Esophagus muscularis mucosa (tissue), 4 donors: ENCODE measurements around the gene GATAD2B. TPM values are rescaled to one million over a fixed set of nuclear protein-coding genes. Genes with fewer than 3 reads are reported as not detected.

ENCODE experiments used
- DNase-seq: peaks from one replicate; pipeline ENCODE4 v3.0.0-alpha.2; 2017; ENCODE audit errors: extremely low spot score
- H3K27ac ChIP-seq, 4 donors: fragments of 200-600 bp; sonication (generic); replicated peaks in 1 of 4; 1 replicate in 3 of 4; 2 replicates in 1 of 4; pipeline ENCODE4 v1.5.1; 2016 to 2019; ENCODE audit warnings: mild to moderate bottlenecking in 1 of 4
- H3K27me3 ChIP-seq, 4 donors: fragments of 200-600 bp; sonication (generic); one replicate each; pipeline versions ENCODE4 v1.5.1 to v1.6.0; 2016 to 2019
- H3K36me3 ChIP-seq, 4 donors: fragments of 200-600 bp; sonication (generic); one replicate each; pipeline ENCODE4 v1.5.1; 2016 to 2019
- H3K4me1 ChIP-seq, 4 donors: fragments of 200-600 bp; sonication (generic); one replicate each; pipeline ENCODE4 v1.5.1; 2016 to 2019
- H3K4me3 ChIP-seq, 4 donors: fragments of 200-600 bp; sonication (generic); 1 replicate in 2 of 4; 2 replicates in 2 of 4; pipeline ENCODE4 v1.5.1; 2016 to 2019; ENCODE audit warnings: mild to moderate bottlenecking in 4 of 4, moderate library complexity in 1 of 4
- H3K9me3 ChIP-seq, 4 donors: fragments of 200-600 bp; sonication (generic); 1 replicate in 3 of 4; 2 replicates in 1 of 4; pipeline ENCODE4 v1.5.1; 2016 to 2019
- CTCF ChIP-seq, 3 experiments: fragments of 200-600 bp in 2 of 3; fragments of 450-650 bp in 1 of 3; sonication (generic) in 2 of 3; IDR thresholded peaks; one replicate each; pipeline ENCODE4 v1.5.1; 2017 to 2019; ENCODE audit warnings: antibody characterized with exemption in 3 of 3, mild to moderate bottlenecking in 2 of 3, moderate library complexity in 1 of 3
- EP300 ChIP-seq: sonication (generic); formaldehyde crosslinking; IDR thresholded peaks from one replicate; pipeline ENCODE4 v1.6.1; 2017; ENCODE audit warnings: antibody characterized with exemption
- POLR2A ChIP-seq: fragments of 450-650 bp; IDR thresholded peaks from one replicate; pipeline ENCODE4 v1.6.1; 2017; ENCODE audit warnings: antibody characterized with exemption, moderate library complexity, mild to moderate bottlenecking, low read depth
- POLR2AphosphoS5 ChIP-seq, 2 donors: sonication (generic); formaldehyde crosslinking; IDR thresholded peaks; one replicate each; pipeline ENCODE4 v1.6.1; 2017; ENCODE audit warnings: antibody characterized with exemption in 2 of 2
- WGBS: methylation state at CpG from one replicate; pipeline ENCODE4 v1.1.5; 2018; 5-methylcytosine and 5-hydroxymethylcytosine counted together
- intact Hi-C: fragments of 100-400 bp; cut with DNase I; formaldehyde crosslinking; loops from one replicate; pipeline ENCODE4 v1.15.1; 2023
- total RNA-seq, 4 donors: library from RNA; depleted of rRNA; stranded (reverse); fragments of >200 nt; gene quantifications; one replicate each; pipeline versions ENCODE4 v1.1.0 to v1.2.1, GENCODE V29; 2016

The GATAD2B gene
- total RNA-seq, 4 donors from 2014 or later, result 21.9 to 30.5 (median 26.4) TPM

GRCh38 chr1:153860285-153860684 is 62.5 kb downstream of the GATAD2B start:
- TF ChIP-seq POLR2A (no peak), POLR2AphosphoS5 (IDR thresholded peaks at IDR 0.05) (no peak), EP300 (no peak), CTCF (IDR thresholded peaks at IDR 0.05) (no peak)

GRCh38 chr1:153857505-153857904 is 65.3 kb downstream of the GATAD2B start:
- H3K27ac ChIP-seq, result no peak overlapping the region
- intact Hi-C loops, result no loop called here
- H3K4me1 ChIP-seq, result no peaks in the 10 kb centered on the region
- DNase-seq, result no peak
- TF ChIP-seq EP300 (no peak), POLR2A (no peak), CTCF (IDR thresholded peaks at IDR 0.05) (no peak), POLR2AphosphoS5 (IDR thresholded peaks at IDR 0.05) (no peak)
- WGBS, result 100% methylated on average over 2 of the region's 2 CpGs
- no peak overlapping the region for H3K4me3 ChIP-seq
- no peaks in the 10 kb centered on the region for H3K27me3 ChIP-seq
- peaks cover 0 to 15% (median 3%) of the 10 kb centered on the region in 4 donors for H3K36me3 ChIP-seq
- H3K9me3 ChIP-seq, result no peaks in the 10 kb centered on the region

More at GRCh38 chr1:153860285-153860684, 62.5 kb downstream of the GATAD2B start:
- 93% methylated on average over 3 of the region's 3 CpGs for WGBS
- H3K4me1 ChIP-seq, result peaks cover 0 to 8% (median 0%) of the 10 kb centered on the region in 4 donors
- no peaks in the 10 kb centered on the region for H3K27me3 ChIP-seq
- no peak overlapping the region for H3K4me3 ChIP-seq
- H3K27ac ChIP-seq, result no peak overlapping the region
- DNase-seq, result no peak
- H3K36me3 ChIP-seq, result peaks cover 0 to 7% (median 3%) of the 10 kb centered on the region in 4 donors
- intact Hi-C loops, result no loop called here
- no peaks in the 10 kb centered on the region for H3K9me3 ChIP-seq

GRCh38 chr1:153856763-153857162 is 66.0 kb downstream of the GATAD2B start:
- intact Hi-C loops, result no loop called here
- DNase-seq, result no peak
- H3K27me3 ChIP-seq, result no peaks in the 10 kb centered on the region
- H3K4me1 ChIP-seq, result no peaks in the 10 kb centered on the region
- no peak for TF ChIP-seq EP300
- TF ChIP-seq CTCF (IDR thresholded peaks at IDR 0.05), result no peak
- no peak for TF ChIP-seq POLR2A
- no peak for TF ChIP-seq POLR2AphosphoS5 (IDR thresholded peaks at IDR 0.05)
- peaks cover 0 to 23% (median 3%) of the 10 kb centered on the region in 4 donors for H3K36me3 ChIP-seq
- no peak overlapping the region for H3K27ac ChIP-seq
- H3K4me3 ChIP-seq, result no peak overlapping the region
- no peaks in the 10 kb centered on the region for H3K9me3 ChIP-seq

- 98% methylated on average over 5 of the region's 5 CpGs for WGBS
These were observed 70.6 kb downstream of the GATAD2B start for GRCh38 chr1:153852170-153852569.

More at GRCh38 chr1:153852170-153852569, 70.6 kb downstream of the GATAD2B start:
- no peak for TF ChIP-seq EP300
- TF ChIP-seq POLR2AphosphoS5 (IDR thresholded peaks at IDR 0.05), result no peak
- TF ChIP-seq POLR2A, result no peak
- no peak for TF ChIP-seq CTCF (IDR thresholded peaks at IDR 0.05)
- no peak for DNase-seq
- no peak overlapping the region for H3K27ac ChIP-seq
- H3K4me1 ChIP-seq, result peaks cover 0 to 3% (median 0%) of the 10 kb centered on the region in 4 donors
- no peaks in the 10 kb centered on the region for H3K27me3 ChIP-seq
- no peaks in the 10 kb centered on the region for H3K9me3 ChIP-seq
- H3K36me3 ChIP-seq, result peaks cover 0 to 20% (median 4%) of the 10 kb centered on the region in 4 donors
- no peak overlapping the region for H3K4me3 ChIP-seq
- intact Hi-C loops, result no loop called here
